PC-9 (cell line): Measurements from ENCODE around the gene NRN1. TPM values are rescaled to one million over a fixed set of nuclear protein-coding genes. Genes with fewer than 3 reads are reported as not detected.

Experiments
- BruUV-seq: library from RNA; stranded (reverse); fragments of 400-500 nt; replicated peaks from 2 replicates; lab custom pipeline; 2021; lab: Mats Ljungman, UMichigan
- CTCF ChIA-PET: fragments of 300-600 bp; sonication (Branson Sonifier 250); formaldehyde crosslinking; loops from one replicate; lab custom pipeline; 2022; ENCODE audit warnings: antibody characterized with exemption; lab: Charles Lee
- POLR2A ChIA-PET: fragments of 300-600 bp; sonication (Branson Sonifier 250); formaldehyde crosslinking; loops from one replicate; lab custom pipeline; 2022; ENCODE audit warnings: antibody characterized with exemption; ENCODE audit not compliant: unreplicated experiment; lab: Charles Lee
- DNase-seq, 2 experiments: peaks; one replicate each; pipeline versions ENCODE4 v3.0.0 to v3.0.0-alpha.2; 2015 to 2022; ENCODE audit warnings: mixed read lengths in 1 of 2
- H2AFZ ChIP-seq: fragments of 200-600 bp; sonication (generic); 2 replicates; pipeline ENCODE4 v1.8.1; 2017; ENCODE audit warnings: antibody characterized with exemption
- H3F3A ChIP-seq: fragments of 200-600 bp; sonication (generic); 2 replicates; pipeline ENCODE4 v1.8.1; 2017; ENCODE audit warnings: antibody characterized with exemption, mild to moderate bottlenecking, low read depth; ENCODE audit not compliant: insufficient read depth
- H3K27ac ChIP-seq: fragments of 200-600 bp; sonication (generic); 2 replicates; pipeline ENCODE4 v1.6.1; 2016; ENCODE audit warnings: mixed run types
- H3K27me3 ChIP-seq: fragments of 200-600 bp; sonication (generic); 2 replicates; pipeline ENCODE4 v1.6.1; 2016; ENCODE audit warnings: low read depth, mixed run types; ENCODE audit not compliant: insufficient read depth
- H3K36me3 ChIP-seq: fragments of 200-600 bp; sonication (generic); 2 replicates; pipeline ENCODE4 v1.6.1; 2016; ENCODE audit warnings: low read depth, mixed run types
- H3K4me1 ChIP-seq: fragments of 200-600 bp; sonication (generic); replicated peaks from 2 replicates; pipeline ENCODE4 v1.6.1; 2016; ENCODE audit warnings: mixed run types; ENCODE audit not compliant: insufficient read depth
- H3K4me2 ChIP-seq: fragments of 200-600 bp; sonication (generic); 2 replicates; pipeline ENCODE4 v1.6.1; 2017; ENCODE audit warnings: mixed run types
- H3K4me3 ChIP-seq: fragments of 200-600 bp; sonication (generic); 2 replicates; pipeline ENCODE4 v1.6.1; 2016; ENCODE audit warnings: mixed run types
- H3K79me2 ChIP-seq: fragments of 200-600 bp; sonication (generic); 2 replicates; pipeline ENCODE4 v1.6.1; 2017; ENCODE audit warnings: low read depth, mixed run types
- H3K9me2 ChIP-seq: fragments of 200-600 bp; sonication (generic); 2 replicates; pipeline ENCODE4 v1.8.1; 2017; ENCODE audit warnings: mild to moderate bottlenecking; ENCODE audit not compliant: insufficient read depth
- H3K9me3 ChIP-seq: fragments of 200-600 bp; sonication (generic); 2 replicates; pipeline ENCODE4 v1.8.1; 2016; ENCODE audit warnings: low read depth; ENCODE audit not compliant: insufficient read depth
- H4K20me1 ChIP-seq: fragments of 200-600 bp; sonication (generic); 2 replicates; pipeline ENCODE4 v1.8.1; 2017; ENCODE audit not compliant: insufficient read depth
- EZH2 ChIP-seq: fragments of 200-600 bp; sonication (generic); IDR thresholded peaks from 2 replicates; pipeline ENCODE4 v1.8.0; 2017; ENCODE audit warnings: antibody characterized with exemption, low read depth
- intact Hi-C: fragments of 100-400 bp; cut with micrococcal nuclease; formaldehyde crosslinking; loops from one replicate; pipeline ENCODE4 v1.10.0; 2022; ENCODE audit not compliant: unreplicated experiment
- total RNA-seq: library from RNA; stranded (reverse); gene quantifications from 2 replicates; pipeline ENCODE4 v1.2.3, GENCODE V29; 2021
- TF ChIP-seq, protein P1 (sequence below): fragments of 200-600 bp; sonication (generic); conservative IDR thresholded peaks from 2 replicates; pipeline ENCODE4 v1.6.1; 2017; ENCODE audit warnings: mixed run types, antibody characterized with exemption, mild to moderate bottlenecking, moderate library complexity

NRN1 gene
- total RNA-seq, 1 experiment from 2014 or later: not detected

DNA sequence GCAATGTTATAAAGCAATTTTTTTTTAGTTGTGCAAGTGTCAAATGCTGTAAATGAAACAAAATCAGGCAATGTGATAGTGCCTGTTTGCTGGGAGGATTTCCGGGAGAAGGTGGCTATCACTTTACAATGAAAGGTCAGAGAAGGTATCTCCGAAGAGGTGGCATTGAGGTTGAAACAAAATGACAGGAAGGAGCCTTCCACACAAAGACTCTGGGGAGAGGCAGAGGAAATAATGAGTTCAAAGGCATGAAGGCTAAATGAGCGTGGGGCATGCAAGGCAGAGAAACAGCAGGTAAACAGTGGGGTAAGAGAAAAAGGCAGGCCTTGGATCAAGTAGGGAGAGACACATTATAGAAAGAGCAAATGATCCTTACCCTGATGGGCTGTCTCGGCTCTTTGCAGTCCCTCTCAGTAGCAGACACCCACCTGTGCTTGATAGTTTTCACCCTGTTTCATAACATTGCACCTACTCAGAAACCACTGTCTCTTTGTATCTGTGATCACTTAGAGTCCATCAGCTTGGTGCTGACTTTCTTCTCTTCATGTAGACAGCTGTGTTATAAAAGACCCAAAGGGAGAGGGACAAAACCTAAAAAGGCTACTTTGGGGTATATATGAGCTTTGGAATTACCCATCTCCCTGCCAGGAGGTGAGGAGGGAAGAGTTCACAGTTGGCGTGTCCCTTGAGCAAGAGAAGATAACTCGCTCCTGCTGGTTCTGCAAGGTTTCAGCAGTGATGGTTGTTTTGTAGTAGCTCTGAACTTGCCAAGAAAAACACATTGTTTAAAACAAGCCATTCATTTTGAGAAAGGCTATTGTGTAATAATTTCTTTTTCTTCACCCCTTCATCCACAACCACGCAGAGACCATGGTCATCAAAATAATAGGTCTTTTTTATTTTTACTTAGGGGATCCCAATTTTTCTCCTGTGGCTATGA lies 22.3 kb downstream of the NRN1 start:
- H4K20me1 ChIP-seq: no peaks in the 10 kb centered on the region
- DNase-seq: no peak
- no peaks in the 10 kb centered on the region for H3K79me2 ChIP-seq
- H3K9me2 ChIP-seq: no peaks in the 10 kb centered on the region
- no peaks in the 10 kb centered on the region for H3F3A ChIP-seq
- TF ChIP-seq EZH2: no peak
- TF ChIP-seq, protein P1, sequence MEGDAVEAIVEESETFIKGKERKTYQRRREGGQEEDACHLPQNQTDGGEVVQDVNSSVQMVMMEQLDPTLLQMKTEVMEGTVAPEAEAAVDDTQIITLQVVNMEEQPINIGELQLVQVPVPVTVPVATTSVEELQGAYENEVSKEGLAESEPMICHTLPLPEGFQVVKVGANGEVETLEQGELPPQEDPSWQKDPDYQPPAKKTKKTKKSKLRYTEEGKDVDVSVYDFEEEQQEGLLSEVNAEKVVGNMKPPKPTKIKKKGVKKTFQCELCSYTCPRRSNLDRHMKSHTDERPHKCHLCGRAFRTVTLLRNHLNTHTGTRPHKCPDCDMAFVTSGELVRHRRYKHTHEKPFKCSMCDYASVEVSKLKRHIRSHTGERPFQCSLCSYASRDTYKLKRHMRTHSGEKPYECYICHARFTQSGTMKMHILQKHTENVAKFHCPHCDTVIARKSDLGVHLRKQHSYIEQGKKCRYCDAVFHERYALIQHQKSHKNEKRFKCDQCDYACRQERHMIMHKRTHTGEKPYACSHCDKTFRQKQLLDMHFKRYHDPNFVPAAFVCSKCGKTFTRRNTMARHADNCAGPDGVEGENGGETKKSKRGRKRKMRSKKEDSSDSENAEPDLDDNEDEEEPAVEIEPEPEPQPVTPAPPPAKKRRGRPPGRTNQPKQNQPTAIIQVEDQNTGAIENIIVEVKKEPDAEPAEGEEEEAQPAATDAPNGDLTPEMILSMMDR: no peak
- H3K36me3 ChIP-seq: no peaks in the 10 kb centered on the region
- H3K9me3 ChIP-seq: no peaks in the 10 kb centered on the region
- no peak overlapping the region for H3K4me2 ChIP-seq
- BruUV-seq: no TSS peak
- H2AFZ ChIP-seq: no peak overlapping the region
- intact Hi-C loops: no loop called here
- H3K27me3 ChIP-seq: no peaks in the 10 kb centered on the region; the same call in 1 of the 2 replicates
- CTCF ChIA-PET: no interaction called here
- no peak overlapping the region for H3K27ac ChIP-seq
- POLR2A ChIA-PET: no interaction called here
- H3K4me3 ChIP-seq: no peak overlapping the region
- H3K4me1 ChIP-seq: no peaks in the 10 kb centered on the region

DNA sequence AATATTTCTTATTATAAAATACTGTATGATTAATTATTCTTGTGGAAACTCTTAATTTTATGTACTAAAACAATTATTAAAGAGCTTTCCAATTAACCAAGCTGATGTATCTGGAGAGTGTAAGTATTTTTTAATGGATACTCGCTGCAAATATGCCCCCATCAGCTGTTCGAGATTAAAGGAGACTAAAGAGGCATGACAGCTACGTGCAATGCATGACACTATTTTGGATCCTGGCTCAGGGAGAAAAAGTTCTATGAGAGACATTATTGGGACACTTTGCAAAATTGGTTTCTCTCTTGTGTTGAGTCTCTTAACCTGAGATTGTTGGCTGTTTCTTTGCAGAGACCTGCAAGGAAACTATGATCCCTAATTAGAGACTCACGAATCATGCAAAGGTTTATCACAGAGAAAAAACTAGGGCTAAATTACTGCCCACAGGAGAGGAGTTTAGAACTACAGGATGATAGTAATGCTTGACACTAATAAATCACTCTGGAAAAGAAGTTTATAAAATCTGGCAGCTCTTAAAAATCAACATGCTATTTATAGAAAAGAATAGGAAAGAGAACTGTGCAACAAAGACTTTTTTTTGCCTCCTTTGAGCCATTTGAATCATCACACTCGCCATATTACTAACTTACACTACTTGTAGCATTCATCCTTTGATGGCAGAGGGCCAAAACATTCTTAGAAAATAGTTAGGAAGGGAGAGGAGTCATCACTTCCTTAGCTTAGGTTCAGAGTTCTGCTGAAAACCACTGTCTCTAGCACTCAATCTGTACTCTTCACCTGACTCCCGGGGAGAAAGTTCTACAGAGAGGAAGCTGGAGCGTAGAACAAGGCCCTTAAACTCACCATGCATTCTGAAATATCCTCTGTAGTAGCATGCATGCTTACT lies 25.3 kb downstream of the NRN1 start:
- no peak for DNase-seq
- CTCF ChIA-PET: no interaction called here
- BruUV-seq: no TSS peak

More for the DNA sequence above, 25.3 kb downstream of the NRN1 start:
- Histone ChIP-seq H4K20me1 (no peaks in the 10 kb centered on the region), H2AFZ (no peak overlapping the region), H3K9me2 (no peaks in the 10 kb centered on the region), H3K27ac (no peak overlapping the region), H3F3A (no peaks in the 10 kb centered on the region), H3K4me2 (no peak overlapping the region), H3K27me3 (peaks cover 5% of the 10 kb centered on the region; the same call in 1 of the 2 replicates), H3K9me3 (no peaks in the 10 kb centered on the region), H3K4me3 (no peak overlapping the region), H3K79me2 (no peaks in the 10 kb centered on the region), H3K4me1 (no peaks in the 10 kb centered on the region), H3K36me3 (no peaks in the 10 kb centered on the region)
- POLR2A ChIA-PET: no interaction called here
- no peak for TF ChIP-seq EZH2
- TF ChIP-seq, protein P1: no peak
- intact Hi-C loops: no loop called here
